Liver (tissue), 9 donors: ENCODE measurements around the gene DNMT1. TPM values are rescaled to one million over a fixed set of nuclear protein-coding genes. Genes with fewer than 3 reads are reported as not detected.

Source experiments
- DNase-seq: peaks from one replicate; pipeline ENCODE4 v3.0.0-alpha.2; 2017; ENCODE audit warnings: low spot score
- H3K27ac ChIP-seq, 2 donors: one replicate each; pipeline ENCODE4 v1.7.0; 2013; ENCODE audit warnings: inconsistent platforms in 2 of 2, low read length in 2 of 2, control low read depth in 1 of 2, low read depth in 1 of 2, mild to moderate bottlenecking in 1 of 2
- H3K27me3 ChIP-seq, 4 donors: one replicate each; pipeline versions ENCODE4 v1.6.1 to v1.7.0; 2013; ENCODE audit warnings: low read length in 3 of 4, inconsistent platforms in 1 of 4, mild to moderate bottlenecking in 1 of 4, moderate library complexity in 1 of 4; ENCODE audit not compliant: control insufficient read depth in 4 of 4, insufficient read depth in 4 of 4
- H3K36me3 ChIP-seq, 4 donors: one replicate each; pipeline versions ENCODE4 v1.6.1 to v1.7.0; 2013; ENCODE audit warnings: low read length in 3 of 4, mild to moderate bottlenecking in 3 of 4, low read depth in 1 of 4, moderate library complexity in 1 of 4; ENCODE audit not compliant: control insufficient read depth in 4 of 4, insufficient read depth in 3 of 4
- H3K4me1 ChIP-seq, 4 donors: one replicate each; pipeline versions ENCODE4 v1.6.1 to v1.7.0; 2013; ENCODE audit warnings: low read length in 3 of 4, mild to moderate bottlenecking in 3 of 4, moderate library complexity in 1 of 4; ENCODE audit not compliant: control insufficient read depth in 4 of 4, insufficient read depth in 4 of 4
- H3K4me3 ChIP-seq, 3 donors: one replicate each; pipeline versions ENCODE4 v1.6.1 to v1.7.0; 2013; ENCODE audit warnings: low read length in 3 of 3, control low read depth in 1 of 3, low read depth in 1 of 3, mild to moderate bottlenecking in 1 of 3
- H3K9ac ChIP-seq, 2 donors: one replicate each; pipeline ENCODE4 v1.7.0; 2013; ENCODE audit warnings: low read length in 2 of 2, mild to moderate bottlenecking in 2 of 2, moderate library complexity in 2 of 2, control low read depth in 1 of 2, low read depth in 1 of 2
- H3K9me3 ChIP-seq, 4 donors: one replicate each; pipeline versions ENCODE4 v1.6.1 to v1.7.0; 2013; ENCODE audit warnings: low read length in 3 of 4; ENCODE audit not compliant: control insufficient read depth in 4 of 4
- EGR1 ChIP-seq, 2 donors: IDR thresholded peaks; 2 replicates each; pipeline ENCODE4 v1.6.1; 2016 to 2018; ENCODE audit warnings: antibody characterized with exemption in 2 of 2, low read depth in 2 of 2
- FOXA1 ChIP-seq: IDR thresholded peaks from 2 replicates; pipeline ENCODE4 v1.6.1; 2016; ENCODE audit warnings: antibody characterized with exemption
- HNF4A ChIP-seq, 2 donors: conservative IDR thresholded peaks; 2 replicates each; pipeline ENCODE4 v1.6.1; 2016; ENCODE audit warnings: antibody characterized with exemption in 2 of 2, mild to moderate bottlenecking in 2 of 2
- HNF4G ChIP-seq: IDR thresholded peaks from 2 replicates; pipeline ENCODE4 v1.6.1; 2016; ENCODE audit warnings: antibody characterized with exemption
- JUND ChIP-seq, 2 donors: IDR thresholded peaks; 2 replicates each; pipeline ENCODE4 v1.6.1; 2016; ENCODE audit warnings: antibody characterized with exemption in 2 of 2
- RAD21 ChIP-seq, 2 donors: IDR thresholded peaks; 2 replicates each; pipeline ENCODE4 v1.6.1; 2016; ENCODE audit warnings: antibody characterized with exemption in 2 of 2, mild to moderate bottlenecking in 2 of 2
- REST ChIP-seq: IDR thresholded peaks from 2 replicates; pipeline ENCODE4 v1.6.1; 2016; ENCODE audit warnings: antibody characterized with exemption, mild to moderate bottlenecking
- RXRA ChIP-seq, 2 donors: IDR thresholded peaks; 2 replicates each; pipeline ENCODE4 v1.6.1; 2017 to 2018; ENCODE audit warnings: antibody characterized with exemption in 2 of 2, mild to moderate bottlenecking in 1 of 2
- TAF1 ChIP-seq: conservative IDR thresholded peaks from 2 replicates; pipeline ENCODE4 v1.6.1; 2016; ENCODE audit warnings: antibody characterized with exemption, mild to moderate bottlenecking
- YY1 ChIP-seq: IDR thresholded peaks from 2 replicates; pipeline ENCODE4 v1.6.1; 2016; ENCODE audit warnings: antibody characterized with exemption, mild to moderate bottlenecking
- ZBTB33 ChIP-seq: IDR thresholded peaks from 2 replicates; pipeline ENCODE4 v1.6.1; 2016; ENCODE audit warnings: antibody characterized with exemption
- WGBS: extraction: QIAGEN DNeasy Blood & Tissue Kit; methylation state at CpG from one replicate; pipeline ENCODE4 v1.1.7; 2013; 5-methylcytosine and 5-hydroxymethylcytosine counted together
- polyA plus RNA-seq, 2 donors: library from polyadenylated mRNA; stranded (reverse) in 1 of 2; unstranded in 1 of 2; fragments of 200-250 nt in 1 of 2; fragments of >200 nt in 1 of 2; fragmentation: Nextera tagmentation in 1 of 2; extraction: Ambion mirVana in 1 of 2; gene quantifications; one replicate each; pipeline versions ENCODE4 v1.2.1 to v1.2.3, GENCODE V29; 2013 to 2015
- total RNA-seq, 2 donors: library from RNA; depleted of rRNA; stranded (reverse); fragments of >200 nt; gene quantifications; one replicate each; pipeline ENCODE4 v1.2.3, GENCODE V29; 2014
- TF ChIP-seq, protein P1 (sequence below): IDR thresholded peaks from 2 replicates; pipeline ENCODE4 v1.6.1; 2016; ENCODE audit warnings: antibody characterized with exemption
- TF ChIP-seq, protein P2 (sequence below): fragments of 150-350 bp; IDR thresholded peaks from 2 replicates; pipeline ENCODE4 v1.5.1; 2017; ENCODE audit warnings: improper control_type of control experiment, low read depth, low read length; ENCODE audit not compliant: missing input control
- donor health status: healthy.
- donor health status: healthy.
- donor health status: healthy.
- donor health status: healthy.
- donor health status: healthy.

DNMT1 gene
- total and polyA plus RNA-seq, 4 donors = 8.7 to 47.1 (median 20.0) TPM

GRCh38 chr19:10184636-10185035 lies 10.1 kb downstream of the DNMT1 start:
- Histone ChIP-seq H3K36me3 (peaks cover 6 to 19% (median 14%) of the 10 kb centered on the region in 4 donors), H3K4me1 (no peaks in the 10 kb centered on the region), H3K4me3 (no peak overlapping the region), H3K9me3 (no peaks in the 10 kb centered on the region), H3K27me3 (no peaks in the 10 kb centered on the region), H3K9ac (no peak overlapping the region), H3K27ac (no peak overlapping the region)
- TF ChIP-seq RXRA (IDR thresholded peaks at IDR 0.05) (no peak), REST (no peak), JUND (IDR thresholded peaks at IDR 0.05) (no peak), RAD21 (IDR thresholded peaks at IDR 0.05) (no peak), EGR1 (IDR thresholded peaks at IDR 0.05; ENCODE audit: low read depth in 2 of 2) (no peak), HNF4G (no peak), ZBTB33 (no peak), TAF1 (no peak), HNF4A (conservative IDR thresholded peaks at IDR 0.05) (no peak), FOXA1 (no peak)
- TF ChIP-seq, protein P1, sequence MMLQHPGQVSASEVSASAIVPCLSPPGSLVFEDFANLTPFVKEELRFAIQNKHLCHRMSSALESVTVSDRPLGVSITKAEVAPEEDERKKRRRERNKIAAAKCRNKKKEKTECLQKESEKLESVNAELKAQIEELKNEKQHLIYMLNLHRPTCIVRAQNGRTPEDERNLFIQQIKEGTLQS = no peak
- DNase-seq = no peak
- 99% methylated on average over 5 of the region's 5 CpGs for WGBS

DNA sequence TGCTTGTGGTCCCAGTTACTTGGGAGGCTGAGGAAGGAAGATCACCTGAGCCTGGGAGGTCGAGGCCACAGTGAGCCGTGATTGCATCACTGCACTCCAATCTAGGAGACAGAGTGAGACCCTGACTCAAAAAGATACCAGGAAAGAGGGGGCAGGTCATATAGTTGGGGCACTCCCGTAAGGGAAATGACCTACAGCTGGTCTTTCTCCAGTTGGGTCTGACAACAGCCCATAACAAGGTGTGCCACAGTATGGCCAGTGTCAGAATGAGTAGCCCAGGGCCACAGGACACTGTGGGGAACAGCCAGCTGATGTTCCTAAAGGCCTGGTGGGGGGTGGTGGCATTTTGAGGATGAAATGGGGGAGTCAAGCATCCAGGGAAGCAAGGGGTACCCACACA lies 10.8 kb downstream of the DNMT1 start:
- Histone ChIP-seq H3K27ac (no peak overlapping the region), H3K27me3 (no peaks in the 10 kb centered on the region), H3K9me3 (no peaks in the 10 kb centered on the region), H3K4me1 (no peaks in the 10 kb centered on the region), H3K36me3 (peaks cover 6 to 25% (median 14%) of the 10 kb centered on the region in 4 donors), H3K9ac (no peak overlapping the region), H3K4me3 (no peak overlapping the region)
- WGBS = 92% methylated on average over 3 of the region's 3 CpGs
- TF ChIP-seq, protein P2, sequence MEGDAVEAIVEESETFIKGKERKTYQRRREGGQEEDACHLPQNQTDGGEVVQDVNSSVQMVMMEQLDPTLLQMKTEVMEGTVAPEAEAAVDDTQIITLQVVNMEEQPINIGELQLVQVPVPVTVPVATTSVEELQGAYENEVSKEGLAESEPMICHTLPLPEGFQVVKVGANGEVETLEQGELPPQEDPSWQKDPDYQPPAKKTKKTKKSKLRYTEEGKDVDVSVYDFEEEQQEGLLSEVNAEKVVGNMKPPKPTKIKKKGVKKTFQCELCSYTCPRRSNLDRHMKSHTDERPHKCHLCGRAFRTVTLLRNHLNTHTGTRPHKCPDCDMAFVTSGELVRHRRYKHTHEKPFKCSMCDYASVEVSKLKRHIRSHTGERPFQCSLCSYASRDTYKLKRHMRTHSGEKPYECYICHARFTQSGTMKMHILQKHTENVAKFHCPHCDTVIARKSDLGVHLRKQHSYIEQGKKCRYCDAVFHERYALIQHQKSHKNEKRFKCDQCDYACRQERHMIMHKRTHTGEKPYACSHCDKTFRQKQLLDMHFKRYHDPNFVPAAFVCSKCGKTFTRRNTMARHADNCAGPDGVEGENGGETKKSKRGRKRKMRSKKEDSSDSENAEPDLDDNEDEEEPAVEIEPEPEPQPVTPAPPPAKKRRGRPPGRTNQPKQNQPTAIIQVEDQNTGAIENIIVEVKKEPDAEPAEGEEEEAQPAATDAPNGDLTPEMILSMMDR = no peak
- TF ChIP-seq, protein P1 = no peak
- TF ChIP-seq EGR1 (IDR thresholded peaks at IDR 0.05; ENCODE audit: low read depth in 2 of 2) = no peak
- TF ChIP-seq YY1 = no peak
- TF ChIP-seq REST = no peak
- no peak for DNase-seq
